GM12878 (cell line): ENCODE data around the gene BCAS2. TPM values are rescaled to one million over a fixed set of nuclear protein-coding genes. Genes with fewer than 3 reads are reported as not detected.

ENCODE experiments used
- ATAC-seq: fragments of 200-7000 bp; cut with Tn5 transposase; 3 replicates; pipeline ENCODE4 v1.9.1; 2020; ENCODE audit warnings: mild to moderate bottlenecking, moderate library complexity
- BruUV-seq: library from RNA; stranded (reverse); fragments of 400-500 nt; replicated peaks from 2 replicates; lab custom pipeline; 2021; lab: Mats Ljungman, UMichigan
- CTCF ChIA-PET: fragments of 300-600 bp; sonication (Branson Sonifier 250); formaldehyde crosslinking; extraction: SDS; loops from one replicate; lab custom pipeline; 2021; ENCODE audit warnings: inconsistent platforms; lab: Yijun Ruan, JAX
- POLR2A ChIA-PET: fragments of 350-600 bp; formaldehyde crosslinking; extraction: SDS; loops from one replicate; lab custom pipeline; 2021; ENCODE audit warnings: inconsistent platforms; lab: Charles Lee
- RAD21 ChIA-PET: fragments of 300-600 bp; sonication (Branson Sonifier 250); formaldehyde crosslinking; loops from one replicate; lab custom pipeline; 2023; ENCODE audit warnings: antibody characterized with exemption; ENCODE audit not compliant: unreplicated experiment; lab: Charles Lee
- SMC1A ChIA-PET: fragments of 300-600 bp; sonication (Branson Sonifier 250); formaldehyde crosslinking; loops from one replicate; lab custom pipeline; 2023; ENCODE audit not compliant: unreplicated experiment, uncharacterized antibody; lab: Charles Lee
- DNase-seq: peaks from one replicate; pipeline ENCODE4 v3.0.0-alpha.2; 2011; ENCODE audit warnings: low read depth, low spot score
- FAIRE-seq: peaks from 3 replicates; lab custom pipeline; 2011; peaks lifted over from hg19 to GRCh38; lab: Jason Lieb, UNC
- H2AFZ ChIP-seq: 2 replicates; pipeline ENCODE4 v1.6.0; 2011; ENCODE audit warnings: low read depth, low read length, control low read depth; ENCODE audit not compliant: control insufficient read depth
- H3K27ac ChIP-seq: 2 replicates; pipeline ENCODE4 v1.5.1; 2011; ENCODE audit warnings: control low read depth; ENCODE audit not compliant: control insufficient read depth, insufficient read depth
- H3K27me3 ChIP-seq, 2 experiments: replicated peaks in 1 of 2; 2 replicates each; pipeline versions ENCODE4 v1.6.0 to v1.6.1; 2011; ENCODE audit warnings: low read length in 1 of 2; ENCODE audit not compliant: control insufficient read depth in 2 of 2, insufficient read depth in 2 of 2
- H3K36me3 ChIP-seq, 2 experiments: 2 replicates each; pipeline ENCODE4 v1.5.1; 2011; ENCODE audit warnings: low read length in 1 of 2; ENCODE audit not compliant: control insufficient read depth in 2 of 2, insufficient read depth in 2 of 2
- H3K4me1 ChIP-seq: 2 replicates; pipeline ENCODE4 v1.6.1; 2011; ENCODE audit warnings: mild to moderate bottlenecking, low read length, moderate library complexity, mixed read lengths; ENCODE audit not compliant: control insufficient read depth, insufficient read depth
- H3K4me2 ChIP-seq: 2 replicates; pipeline ENCODE4 v1.6.0; 2011; ENCODE audit warnings: control low read depth; ENCODE audit not compliant: control insufficient read depth, insufficient read depth
- H3K4me3 ChIP-seq: fragments of 200-600 bp; sonication (generic); 2 replicates; pipeline ENCODE4 v1.5.1; 2016
- H3K79me2 ChIP-seq: 2 replicates; pipeline ENCODE4 v1.6.0; 2011; ENCODE audit warnings: low read length; ENCODE audit not compliant: control insufficient read depth, insufficient read depth
- H3K9ac ChIP-seq: 2 replicates; pipeline ENCODE4 v1.8.0; 2011; ENCODE audit warnings: low read length, control low read depth, mixed read lengths; ENCODE audit not compliant: control insufficient read depth, insufficient read depth
- H3K9me3 ChIP-seq: replicated peaks from 3 replicates; pipeline ENCODE4 v1.5.1; 2011; ENCODE audit warnings: mild to moderate bottlenecking, low read length; ENCODE audit not compliant: control insufficient read depth, insufficient read depth
- H4K20me1 ChIP-seq: 2 replicates; pipeline ENCODE4 v1.6.0; 2011; ENCODE audit not compliant: control insufficient read depth, insufficient read depth
- CTCF ChIP-seq, 3 experiments: IDR thresholded peaks in 2 of 3; conservative IDR thresholded peaks in 1 of 3; 2 replicates each; pipeline ENCODE4 v1.5.1; 2011; ENCODE audit warnings: low read depth in 3 of 3, low read length in 3 of 3, mild to moderate bottlenecking in 3 of 3, control low read depth in 2 of 3, moderate library complexity in 2 of 3, inconsistent platforms in 1 of 3, mixed read lengths in 1 of 3; ENCODE audit not compliant: control insufficient read depth in 2 of 3, insufficient read depth in 1 of 3; ENCODE audit errors: extremely low read depth in 1 of 3
- MXI1 ChIP-seq: fragments of 150-350 bp; IDR thresholded peaks from 2 replicates; pipeline ENCODE4 v1.6.1; 2011; ENCODE audit warnings: low read depth, mild to moderate bottlenecking, inconsistent platforms, low read length, improper control_type of control experiment
- RFX5 ChIP-seq: IDR thresholded peaks from 2 replicates; pipeline ENCODE4 v1.6.1; 2011; ENCODE audit warnings: low read depth, low read length, improper control_type of control experiment
- SIX5 ChIP-seq: IDR thresholded peaks from 2 replicates; pipeline ENCODE4 v1.6.1; 2011; ENCODE audit warnings: mild to moderate bottlenecking, low read depth, low read length, moderate library complexity; ENCODE audit not compliant: severe bottlenecking
- WGBS: methylation state at CpG from one replicate; pipeline ENCODE4 v1.1.6; 2016; ENCODE audit warnings: low lambda C conversion rate; ENCODE audit not compliant: insufficient replicate concordance, insufficient coverage; ENCODE audit errors: missing lambda C conversion rate; 5-methylcytosine and 5-hydroxymethylcytosine counted together
- in situ Hi-C: fragments of 300-500 bp; cut with MboI; formaldehyde crosslinking; loops from 9 replicates; pipeline ENCODE4 v1.14.3; 2018; ENCODE audit warnings: mixed read lengths
- intact Hi-C: fragments of 100-400 bp; cut with micrococcal nuclease; formaldehyde crosslinking; loops from one replicate; pipeline ENCODE4 v1.14.2; 2022; ENCODE audit not compliant: unreplicated experiment
- polyA plus RNA-seq, 11 experiments: library from polyadenylated mRNA; depleted of rRNA in 4 of 11; unstranded in 6 of 11; stranded (reverse) in 5 of 11; fragments of >200 nt; fragmentation: Nextera tagmentation in 4 of 11; fragmentation: Illumina TruSeq in 1 of 11; extraction: Ambion mirVana in 4 of 11; extraction: Trizol in 1 of 11; gene quantifications; 1 replicate in 1 of 11; 2 replicates in 10 of 11; pipeline versions ENCODE4 v1.2.1 to v1.2.3, GENCODE V29; 2011 to 2016; ENCODE audit warnings: inconsistent platforms in 2 of 11, missing spikeins in 2 of 11, low read depth in 1 of 11
- total RNA-seq, 4 experiments: library from RNA; depleted of rRNA in 3 of 4; stranded (reverse); fragments of >200 nt in 3 of 4; fragmentation: Illumina TruSeq in 1 of 4; extraction: Trizol in 1 of 4; gene quantifications; 2 replicates each; pipeline versions ENCODE4 v1.2.1 to v1.2.3, GENCODE V29; 2013 to 2021

The BCAS2 gene
- total and polyA plus RNA-seq, 10 of the 15 experiments (the other 5 are each of a cell fraction or from before 2014, with no cell fraction given), result 37.3 to 129 (median 60.7) TPM

- ChIA-PET CTCF (no interaction called here), POLR2A (interaction anchor here (0.7 kb wide), 1 partner anchor 230 kb away, joined by 5 read pairs; no protein-coding TSS in a partner anchor), RAD21 (no interaction called here), SMC1A (interaction anchor here (1.0 kb wide), 1 partner anchor 344 kb away, joined by 3 read pairs; no protein-coding TSS in a partner anchor)
- in situ Hi-C loops (no loop called here), intact Hi-C loops (no loop called here)
- H3K9ac ChIP-seq, result no peak overlapping the region
- H3K27ac ChIP-seq, result no peak overlapping the region
- H3K4me1 ChIP-seq, result no peaks in the 10 kb centered on the region
- H3K36me3 ChIP-seq, result no peaks in the 10 kb centered on the region
- BruUV-seq, result no TSS peak
- DNase-seq (no peak), FAIRE-seq (no peak), ATAC-seq (no peak)
- H3K4me2 ChIP-seq, result no peak overlapping the region
- H3K9me3 ChIP-seq, result no peaks in the 10 kb centered on the region
- no peak overlapping the region for H3K4me3 ChIP-seq
- no peaks in the 10 kb centered on the region; a peak in 1 of 4 replicates for H3K27me3 ChIP-seq
- H4K20me1 ChIP-seq, result no peaks in the 10 kb centered on the region
- WGBS, result 17% methylated on average over 2 of the region's 2 CpGs
- H3K79me2 ChIP-seq, result no peaks in the 10 kb centered on the region
- no peak overlapping the region for H2AFZ ChIP-seq
- no peak for TF ChIP-seq MXI1
- TF ChIP-seq SIX5, result no peak
Observed at GRCh38 chr1:114627107-114627506, 45.7 kb upstream of the BCAS2 start.

- ChIA-PET SMC1A (no interaction called here), POLR2A (no interaction called here), RAD21 (no interaction called here), CTCF (interaction anchor here (1.1 kb wide), 1 partner anchor 23 kb away, joined by 3 read pairs; no protein-coding TSS in a partner anchor)
- Histone ChIP-seq H3K9me3 (no peaks in the 10 kb centered on the region), H4K20me1 (no peaks in the 10 kb centered on the region), H2AFZ (no peak overlapping the region), H3K27ac (no peak overlapping the region), H3K79me2 (no peaks in the 10 kb centered on the region), H3K9ac (no peak overlapping the region), H3K27me3 (no peaks in the 10 kb centered on the region; a peak in 1 of 4 replicates), H3K4me1 (no peaks in the 10 kb centered on the region), H3K36me3 (no peaks in the 10 kb centered on the region), H3K4me3 (no peak overlapping the region), H3K4me2 (no peak overlapping the region)
- FAIRE-seq, result no peak
- in situ Hi-C loops (no loop called here), intact Hi-C loops (no loop called here)
- ATAC-seq, result no peak
- 79% methylated on average over 5 of the region's 5 CpGs for WGBS
- DNase-seq, result no peak
- no peak for TF ChIP-seq CTCF (IDR thresholded peaks at IDR 0.05 in 2 of 3, conservative IDR thresholded peaks at IDR 0.05 in 1 of 3; ENCODE audit: control insufficient read depth in 2 of 3, extremely low read depth in 1 of 3, insufficient read depth in 1 of 3, low read depth in 3 of 3, low read length in 3 of 3)
- TF ChIP-seq RFX5, result no peak
- no TSS peak for BruUV-seq
Observed at GRCh38 chr1:114623364-114623763, 41.9 kb upstream of the BCAS2 start.
